Astrocyte (in vitro differentiated cells and primary cell): ENCODE data around the gene CTSS. TPM values are rescaled to one million over a fixed set of nuclear protein-coding genes. Genes with fewer than 3 reads are reported as not detected.

Experiments used
- DNase-seq: peaks from one replicate; pipeline ENCODE4 v3.0.0-alpha.2; 2010; ENCODE audit warnings: low read depth
- FAIRE-seq: peaks from 2 replicates; lab custom pipeline; 2011; peaks lifted over from hg19 to GRCh38; lab: Jason Lieb, UNC
- H2AFZ ChIP-seq: 2 replicates; pipeline ENCODE4 v1.6.0; 2012; ENCODE audit warnings: low read depth, low read length, inconsistent platforms
- H3K27ac ChIP-seq: 2 replicates; pipeline ENCODE4 v1.5.1; 2011; ENCODE audit warnings: low read depth, low read length, inconsistent platforms
- H3K27me3 ChIP-seq: 2 replicates; pipeline ENCODE4 v1.6.0; 2011; ENCODE audit warnings: low read length, inconsistent platforms; ENCODE audit not compliant: insufficient read depth
- H3K36me3 ChIP-seq: 2 replicates; pipeline ENCODE4 v1.5.1; 2011; ENCODE audit warnings: low read length, inconsistent platforms; ENCODE audit not compliant: insufficient read depth
- H3K4me1 ChIP-seq: 2 replicates; pipeline ENCODE4 v1.5.1; 2011; ENCODE audit warnings: low read length, inconsistent platforms; ENCODE audit not compliant: insufficient read depth
- H3K4me2 ChIP-seq: 2 replicates; pipeline ENCODE4 v1.6.0; 2012; ENCODE audit warnings: low read length, inconsistent platforms
- H3K4me3 ChIP-seq: 2 replicates; pipeline ENCODE4 v1.5.1; 2011; ENCODE audit warnings: low read depth, mild to moderate bottlenecking, low read length, inconsistent platforms; ENCODE audit not compliant: insufficient read depth
- H3K79me2 ChIP-seq: 2 replicates; pipeline ENCODE4 v1.6.0; 2012; ENCODE audit warnings: mild to moderate bottlenecking, low read length, inconsistent platforms; ENCODE audit not compliant: insufficient read depth
- H3K9ac ChIP-seq: 2 replicates; pipeline ENCODE4 v1.6.0; 2012; ENCODE audit warnings: mild to moderate bottlenecking, low read length, inconsistent platforms
- H3K9me3 ChIP-seq: 2 replicates; pipeline ENCODE4 v1.5.1; 2012; ENCODE audit warnings: low read depth, mild to moderate bottlenecking, low read length, inconsistent platforms; ENCODE audit not compliant: insufficient read depth
- H4K20me1 ChIP-seq: 2 replicates; pipeline ENCODE4 v1.6.0; 2012; ENCODE audit warnings: low read length, inconsistent platforms; ENCODE audit not compliant: insufficient read depth
- H3K27ac Mint-ChIP-seq: one replicate; pipeline ENCODE4 v1.8.0; 2021; ENCODE audit warnings: mild to moderate bottlenecking, mixed read lengths; ENCODE audit not compliant: unreplicated experiment
- H3K27me3 Mint-ChIP-seq: one replicate; pipeline ENCODE4 v1.8.0; 2021; ENCODE audit warnings: low read depth, mixed read lengths; ENCODE audit not compliant: unreplicated experiment
- H3K36me3 Mint-ChIP-seq: one replicate; pipeline ENCODE4 v1.8.0; 2021; ENCODE audit warnings: low read depth, mixed read lengths; ENCODE audit not compliant: unreplicated experiment
- H3K4me1 Mint-ChIP-seq: one replicate; pipeline ENCODE4 v1.8.0; 2021; ENCODE audit warnings: low read depth, mixed read lengths; ENCODE audit not compliant: unreplicated experiment
- H3K4me3 Mint-ChIP-seq: one replicate; pipeline ENCODE4 v1.8.0; 2021; ENCODE audit warnings: mild to moderate bottlenecking, moderate library complexity, mixed read lengths; ENCODE audit not compliant: unreplicated experiment
- H3K9me3 Mint-ChIP-seq: one replicate; pipeline ENCODE4 v1.8.0; 2021; ENCODE audit warnings: mild to moderate bottlenecking, mixed read lengths; ENCODE audit not compliant: unreplicated experiment
- EZH2 ChIP-seq: IDR thresholded peaks from 2 replicates; pipeline ENCODE4 v1.6.1; 2012; ENCODE audit warnings: mild to moderate bottlenecking, low read length, inconsistent platforms; ENCODE audit not compliant: insufficient read depth
- total RNA-seq: library from RNA; stranded (reverse); gene quantifications from 2 replicates; pipeline ENCODE4 v1.2.1, GENCODE V29; 2021
- TF ChIP-seq, protein P1 (sequence below): IDR thresholded peaks from 2 replicates; pipeline ENCODE4 v1.5.1; 2011; ENCODE audit warnings: low read depth, mild to moderate bottlenecking, inconsistent platforms, low read length, moderate library complexity; ENCODE audit not compliant: insufficient read depth

CTSS gene
- total RNA-seq, 1 donor from 2014 or later, result 0.61 TPM

DNA sequence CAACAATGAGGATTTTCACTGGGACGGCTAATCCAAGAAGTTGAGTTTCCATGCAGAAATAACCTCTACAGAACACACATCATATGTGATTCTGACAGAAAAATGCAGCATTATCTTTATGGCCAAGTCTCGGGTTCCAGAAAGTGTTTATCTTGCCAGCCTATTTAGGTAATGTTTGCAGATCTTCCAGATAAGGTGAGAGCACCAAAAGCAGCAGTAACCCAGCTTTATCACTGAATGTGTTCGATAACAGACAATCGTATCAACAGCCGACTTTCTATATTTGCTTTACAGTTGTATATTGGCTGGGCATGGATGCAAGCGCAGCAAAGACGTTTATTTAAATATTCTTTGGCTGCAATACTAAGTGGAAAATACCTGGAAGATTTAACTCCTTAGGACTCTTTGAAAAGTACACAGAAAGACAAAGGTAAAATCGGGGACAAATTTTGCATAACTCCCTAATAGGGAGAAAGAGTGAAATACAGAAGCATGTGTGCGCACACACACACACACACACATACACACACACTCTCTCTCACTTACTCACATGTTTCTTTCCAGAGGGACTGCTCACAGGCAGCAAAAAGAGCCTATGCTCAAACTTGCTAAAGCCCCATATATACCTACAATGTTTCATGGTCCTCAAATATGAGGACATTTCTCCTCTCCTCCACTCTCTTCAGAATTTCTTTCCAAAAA lies 45.5 kb upstream of the CTSS start:
- H3K9me3 Mint-ChIP-seq, result no peaks in the 10 kb centered on the region
- peaks cover 5% of the 10 kb centered on the region for H3K4me1 Mint-ChIP-seq
- H3K36me3 ChIP-seq, result peaks cover 34% of the 10 kb centered on the region
- FAIRE-seq (no peak), DNase-seq (no peak)
- H3K27me3 Mint-ChIP-seq, result no peaks in the 10 kb centered on the region
- H3K4me1 ChIP-seq, result peaks cover 9% of the 10 kb centered on the region
- no peaks in the 10 kb centered on the region for H3K27me3 ChIP-seq
- TF ChIP-seq, protein P1, sequence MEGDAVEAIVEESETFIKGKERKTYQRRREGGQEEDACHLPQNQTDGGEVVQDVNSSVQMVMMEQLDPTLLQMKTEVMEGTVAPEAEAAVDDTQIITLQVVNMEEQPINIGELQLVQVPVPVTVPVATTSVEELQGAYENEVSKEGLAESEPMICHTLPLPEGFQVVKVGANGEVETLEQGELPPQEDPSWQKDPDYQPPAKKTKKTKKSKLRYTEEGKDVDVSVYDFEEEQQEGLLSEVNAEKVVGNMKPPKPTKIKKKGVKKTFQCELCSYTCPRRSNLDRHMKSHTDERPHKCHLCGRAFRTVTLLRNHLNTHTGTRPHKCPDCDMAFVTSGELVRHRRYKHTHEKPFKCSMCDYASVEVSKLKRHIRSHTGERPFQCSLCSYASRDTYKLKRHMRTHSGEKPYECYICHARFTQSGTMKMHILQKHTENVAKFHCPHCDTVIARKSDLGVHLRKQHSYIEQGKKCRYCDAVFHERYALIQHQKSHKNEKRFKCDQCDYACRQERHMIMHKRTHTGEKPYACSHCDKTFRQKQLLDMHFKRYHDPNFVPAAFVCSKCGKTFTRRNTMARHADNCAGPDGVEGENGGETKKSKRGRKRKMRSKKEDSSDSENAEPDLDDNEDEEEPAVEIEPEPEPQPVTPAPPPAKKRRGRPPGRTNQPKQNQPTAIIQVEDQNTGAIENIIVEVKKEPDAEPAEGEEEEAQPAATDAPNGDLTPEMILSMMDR, result no peak
- no peak for TF ChIP-seq EZH2
- H3K4me3 Mint-ChIP-seq, result no peak overlapping the region
- H3K27ac ChIP-seq, result no peak overlapping the region
- H3K36me3 Mint-ChIP-seq, result peaks cover 19% of the 10 kb centered on the region
- no peaks in the 10 kb centered on the region for H3K79me2 ChIP-seq
- no peak overlapping the region for H3K9ac ChIP-seq
- H4K20me1 ChIP-seq, result no peaks in the 10 kb centered on the region
- no peak overlapping the region for H3K27ac Mint-ChIP-seq
- H3K4me2 ChIP-seq, result no peak overlapping the region
- H2AFZ ChIP-seq, result no peak overlapping the region
- no peaks in the 10 kb centered on the region for H3K9me3 ChIP-seq
- H3K4me3 ChIP-seq, result no peak overlapping the region

DNA sequence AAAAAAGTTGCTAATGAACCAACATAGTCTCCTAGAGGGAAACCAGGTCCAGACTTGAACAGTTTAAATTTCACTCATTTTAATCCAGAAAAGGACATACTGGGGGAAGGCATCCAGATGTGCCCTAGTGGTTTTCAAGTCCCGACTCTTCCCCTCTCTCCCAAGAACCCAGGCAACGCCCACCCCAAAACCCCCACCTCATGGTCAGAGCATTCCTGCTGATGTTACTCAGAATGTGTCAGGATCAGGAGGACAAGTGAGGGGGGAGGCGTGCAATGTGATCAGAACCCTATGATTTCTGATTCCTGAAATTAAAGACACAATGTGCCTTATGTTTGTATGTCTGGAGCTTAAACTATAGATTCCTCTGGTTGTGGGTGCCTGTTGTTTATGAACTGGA lies 44.1 kb upstream of the CTSS start:
- FAIRE-seq (no peak), DNase-seq (peak; percentile 63)
- Mint-ChIP-seq H3K27me3 (no peaks in the 10 kb centered on the region), H3K9me3 (no peaks in the 10 kb centered on the region), H3K27ac (peak overlapping the region; percentile 19), H3K4me1 (peaks cover 5% of the 10 kb centered on the region), H3K36me3 (peaks cover 16% of the 10 kb centered on the region), H3K4me3 (no peak overlapping the region)
- no peaks in the 10 kb centered on the region for H3K27me3 ChIP-seq
- no peak overlapping the region for H3K27ac ChIP-seq
- peaks cover 9% of the 10 kb centered on the region for H3K4me1 ChIP-seq
- H3K9ac ChIP-seq, result no peak overlapping the region
- no peak for TF ChIP-seq EZH2
- TF ChIP-seq, protein P1, result no peak
- no peak overlapping the region for H2AFZ ChIP-seq
- H3K4me3 ChIP-seq, result no peak overlapping the region
- peak overlapping the region; percentile 12 for H3K4me2 ChIP-seq
- H3K36me3 ChIP-seq, result peaks cover 30% of the 10 kb centered on the region
- no peaks in the 10 kb centered on the region for H4K20me1 ChIP-seq
- H3K9me3 ChIP-seq, result no peaks in the 10 kb centered on the region
- no peaks in the 10 kb centered on the region for H3K79me2 ChIP-seq

- Histone ChIP-seq H3K4me1 (peaks cover 9% of the 10 kb centered on the region), H3K36me3 (peaks cover 27% of the 10 kb centered on the region), H3K79me2 (no peaks in the 10 kb centered on the region), H3K4me2 (no peak overlapping the region), H3K9ac (no peak overlapping the region), H4K20me1 (no peaks in the 10 kb centered on the region), H3K27me3 (no peaks in the 10 kb centered on the region), H3K27ac (no peak overlapping the region), H2AFZ (no peak overlapping the region), H3K4me3 (no peak overlapping the region), H3K9me3 (no peaks in the 10 kb centered on the region)
- Mint-ChIP-seq H3K4me1 (peaks cover 5% of the 10 kb centered on the region), H3K36me3 (peaks cover 17% of the 10 kb centered on the region), H3K27ac (no peak overlapping the region), H3K4me3 (no peak overlapping the region), H3K27me3 (no peaks in the 10 kb centered on the region), H3K9me3 (no peaks in the 10 kb centered on the region)
- TF ChIP-seq, protein P1, result no peak
- no peak for TF ChIP-seq EZH2
- DNase-seq (no peak), FAIRE-seq (no peak)
Measured at GRCh38 chr1:150808846-150809245, 43.3 kb upstream of the CTSS start.
